Urinary bladder (tissue), 4 donors: Measurements from ENCODE around the gene JTB. TPM values are rescaled to one million over a fixed set of nuclear protein-coding genes. Genes with fewer than 3 reads are reported as not detected.
"Not testable (repeated sequence)": the region's sequence is repeated elsewhere in the genome, so short reads cannot be mapped to it uniquely, and the experiment has no call there.

ENCODE experiments used
- DNase-seq: peaks from one replicate; pipeline ENCODE4 v3.0.0-alpha.2; 2015; ENCODE audit errors: extremely low spot score
- H3K27ac ChIP-seq: one replicate; pipeline ENCODE4 v1.5.1; 2013; ENCODE audit warnings: low read depth, mild to moderate bottlenecking, moderate library complexity
- H3K36me3 ChIP-seq: one replicate; pipeline ENCODE4 v1.6.1; 2013; ENCODE audit warnings: mild to moderate bottlenecking, moderate library complexity; ENCODE audit not compliant: insufficient read depth
- H3K4me1 ChIP-seq: one replicate; pipeline ENCODE4 v1.6.1; 2013; ENCODE audit warnings: mild to moderate bottlenecking, moderate library complexity; ENCODE audit not compliant: insufficient read depth
- H3K4me3 ChIP-seq: one replicate; pipeline ENCODE4 v1.5.1; 2013; ENCODE audit warnings: low read depth, low read length
- WGBS: extraction: QIAGEN DNeasy Blood & Tissue Kit; methylation state at CpG from one replicate; pipeline ENCODE4 v1.1.7; 2013; 5-methylcytosine and 5-hydroxymethylcytosine counted together
- polyA plus RNA-seq: library from polyadenylated mRNA; stranded (reverse); fragments of 200-250 nt; gene quantifications from one replicate; pipeline ENCODE4 v1.2.3, GENCODE V29; 2013
- total RNA-seq: library from RNA; depleted of rRNA; stranded (reverse); fragments of >200 nt; gene quantifications from one replicate; pipeline ENCODE4 v1.2.3, GENCODE V29; 2014
- donor health status: healthy with polysubstance abuse.
- donor health status: healthy.

Gene JTB
- total RNA-seq: 99.5 TPM
- 148 TPM for polyA plus RNA-seq

DNA sequence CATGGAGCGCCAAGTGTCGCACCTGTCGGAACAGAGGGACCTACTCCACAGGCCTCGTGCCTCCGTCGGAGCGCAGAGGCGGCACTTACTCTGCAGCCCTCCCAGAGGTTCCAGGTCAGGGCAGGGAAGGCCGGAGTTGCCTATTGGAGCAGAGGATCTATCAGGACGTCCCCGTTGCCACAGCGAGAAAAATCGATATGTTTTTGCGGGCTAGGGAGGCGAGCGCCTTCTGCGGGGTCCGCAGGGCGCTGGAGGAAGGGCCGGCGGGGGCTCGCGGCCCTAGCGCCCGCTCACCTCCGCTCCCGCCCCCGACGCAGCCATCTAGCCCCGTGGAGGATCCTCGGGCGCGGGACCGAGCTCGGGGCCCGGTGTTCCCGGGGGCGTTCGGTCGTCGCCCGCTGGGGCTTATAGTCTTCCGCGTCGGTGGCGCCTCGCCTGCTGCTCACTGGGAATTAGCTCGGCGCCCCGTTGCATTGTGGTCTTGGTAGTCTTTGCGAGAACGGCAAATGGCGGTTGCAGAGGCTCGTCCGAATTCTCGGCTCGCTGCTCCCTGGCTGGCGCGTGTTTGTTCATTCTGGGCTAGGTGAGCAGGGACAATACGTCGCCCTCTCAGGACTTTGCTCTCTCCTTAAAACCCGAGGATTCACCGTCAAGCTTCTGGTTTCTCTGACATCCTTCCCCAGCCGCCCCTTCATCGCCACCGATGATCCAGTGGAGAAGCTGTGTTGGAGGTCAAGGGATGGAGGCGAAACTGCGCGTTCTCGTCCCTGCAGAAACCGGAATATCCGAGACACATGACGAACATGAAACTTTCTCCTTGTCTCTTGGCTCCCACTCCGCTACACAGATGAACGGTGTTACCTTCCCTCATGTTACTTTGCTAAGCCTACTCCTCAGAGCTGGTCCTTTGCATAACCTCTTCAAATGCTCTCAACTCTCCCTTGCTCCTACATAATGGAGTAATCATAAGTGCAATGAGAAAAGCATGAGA, at the start of gene JTB:
Gene JTB, minus strand, starts transcription at position 425 of the 991 bp plus-strand sequence. Its CDS starts 422 bp downstream, at position 3.
- DNase-seq: peak; percentile 86
- Histone ChIP-seq H3K27ac (peak within 1 kb of the TSS; percentile 80), H3K4me1 (no peaks in the 10 kb centered on the region), H3K36me3 (no peaks in the 10 kb centered on the region), H3K4me3 (peak within 1 kb of the TSS; percentile 90)
- WGBS: under 1% methylated on average over 75 of the region's 75 CpGs

DNA sequence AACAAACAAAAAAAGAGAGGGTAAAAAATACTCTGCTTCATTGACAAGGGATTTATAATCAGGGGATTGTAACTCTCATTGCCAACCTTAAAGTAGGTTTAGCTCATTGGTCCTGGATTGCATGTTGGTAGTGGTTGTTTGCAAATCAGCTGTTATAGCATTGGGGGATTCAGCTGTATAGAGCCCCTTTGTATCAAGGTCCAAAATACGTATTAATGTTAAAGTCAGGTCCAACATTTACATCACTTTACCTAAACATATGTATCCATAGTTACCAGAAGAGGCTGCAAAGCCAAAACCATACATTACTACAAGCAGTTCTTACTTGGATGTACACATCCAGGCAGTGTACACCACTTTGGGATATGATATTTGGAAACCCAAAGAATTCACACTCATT, 42.5 kb upstream of the JTB start:
- Histone ChIP-seq H3K27ac (no peak overlapping the region), H3K36me3 (no peaks in the 10 kb centered on the region), H3K4me3 (no peak overlapping the region), H3K4me1 (no peaks in the 10 kb centered on the region)
- 82% methylated on average over 1 of the region's 1 CpG for WGBS
- no peak for DNase-seq

DNA sequence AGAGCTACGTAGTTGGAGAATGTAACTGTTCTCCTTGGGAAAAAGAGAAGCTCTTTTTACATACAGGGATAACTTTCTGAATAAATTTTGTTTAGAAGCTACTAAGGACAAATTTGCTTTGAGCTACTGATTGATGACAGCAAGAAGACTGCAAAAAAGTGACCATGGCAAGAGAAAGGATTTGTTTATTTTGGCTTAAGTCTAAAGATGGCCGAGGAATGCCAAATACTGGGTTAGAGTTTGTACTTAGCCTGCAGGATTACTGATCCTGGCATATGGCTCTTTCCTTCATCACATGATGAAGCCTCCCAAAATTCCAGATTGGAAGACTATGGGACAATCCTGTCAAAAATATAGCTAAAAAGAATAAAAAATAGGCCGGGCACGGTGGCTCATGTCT, 41.8 kb upstream of the JTB start:
- DNase-seq: no peak
- WGBS: 69% methylated on average over 4 of the region's 4 CpGs
- Histone ChIP-seq H3K4me1 (no peaks in the 10 kb centered on the region), H3K27ac (no peak overlapping the region), H3K36me3 (no peaks in the 10 kb centered on the region), H3K4me3 (no peak overlapping the region)

DNA sequence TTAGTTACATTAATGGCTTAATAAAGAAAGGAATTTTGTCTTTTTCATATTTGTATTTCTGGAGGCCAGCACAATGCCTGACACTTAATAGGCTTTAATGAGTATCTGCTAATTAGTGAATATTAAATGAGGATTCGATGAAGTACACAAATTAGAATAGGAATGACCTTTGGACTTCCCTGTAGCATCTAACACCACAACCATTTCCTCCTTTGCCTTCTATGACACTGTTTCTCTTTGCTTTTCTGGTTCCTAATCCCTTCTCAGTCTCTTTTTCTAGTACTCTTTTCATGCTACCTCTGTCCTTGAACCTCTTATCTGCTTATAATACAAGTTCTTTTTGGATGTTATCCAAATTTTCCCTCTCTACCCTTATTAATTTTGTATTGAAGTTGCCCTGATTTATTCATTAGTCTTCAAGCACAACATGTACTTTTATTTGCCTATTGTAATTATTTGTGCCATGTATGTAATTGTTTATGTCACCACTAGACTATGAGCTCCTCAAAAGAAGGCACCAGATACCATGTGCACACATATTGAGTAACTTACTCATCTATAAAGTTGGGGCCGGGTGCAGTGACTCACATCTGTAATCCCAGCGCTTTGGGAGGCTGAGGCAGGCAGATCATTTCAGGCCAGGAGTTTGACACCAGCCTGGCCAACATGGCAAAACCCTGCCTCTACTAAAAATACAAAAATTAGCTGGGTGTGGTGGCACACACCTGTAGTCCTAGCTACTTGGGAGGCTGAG, 36.9 kb upstream of the JTB start:
- Histone ChIP-seq H3K27ac (no peak overlapping the region), H3K4me3 (no peak overlapping the region), H3K36me3 (no peaks in the 10 kb centered on the region), H3K4me1 (no peaks in the 10 kb centered on the region)
- WGBS: 77% methylated on average over 3 of the region's 3 CpGs
- no peak for DNase-seq

DNA sequence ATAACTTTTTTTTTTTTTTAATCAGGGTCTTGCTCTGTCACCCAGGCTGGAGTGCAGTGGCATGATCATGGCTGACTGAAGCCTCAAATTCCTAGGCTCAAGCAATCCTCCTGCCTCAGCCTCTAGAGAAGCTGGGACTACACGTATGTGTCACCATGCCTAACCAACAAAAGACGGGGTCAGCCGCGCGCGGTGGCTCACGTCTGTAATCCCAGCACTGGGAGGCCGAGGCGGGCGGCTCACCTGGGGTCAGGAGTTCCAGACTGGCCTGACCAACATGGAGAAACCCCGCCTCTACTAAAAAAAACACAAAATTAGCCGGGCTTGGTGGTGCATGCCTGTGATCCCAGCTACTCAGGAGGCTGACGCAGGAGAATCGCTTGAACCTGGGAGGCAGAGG, 35.1 kb upstream of the JTB start:
- not testable (repeated sequence) for H3K4me3 ChIP-seq, H3K27ac ChIP-seq, DNase-seq, H3K4me1 ChIP-seq, H3K36me3 ChIP-seq
- 94% methylated on average over 14 of the region's 14 CpGs for WGBS

DNA sequence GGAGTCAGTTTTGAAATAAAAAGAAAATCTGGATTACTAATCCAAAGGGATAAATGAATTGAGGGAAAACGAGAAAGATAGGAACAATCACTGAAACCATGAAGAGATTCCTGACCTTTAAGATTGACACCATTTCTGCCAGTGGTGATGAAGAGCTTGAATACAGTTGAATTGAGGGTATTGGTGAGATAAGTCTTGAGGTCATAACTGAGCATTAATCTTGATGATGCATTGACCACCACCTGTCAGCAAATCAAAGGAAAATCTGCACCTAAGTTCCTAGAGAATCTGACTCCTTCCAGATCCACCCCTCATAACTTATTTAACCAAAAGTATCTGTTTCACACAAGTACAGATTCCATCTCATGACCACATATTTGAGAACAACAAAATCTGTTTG, 34.7 kb upstream of the JTB start:
- DNase-seq: no peak
- 74% methylated on average over 1 of the region's 1 CpG for WGBS
- H3K4me1 ChIP-seq: no peaks in the 10 kb centered on the region
- H3K36me3 ChIP-seq: no peaks in the 10 kb centered on the region
- H3K4me3 ChIP-seq: no peak overlapping the region
- no peak overlapping the region for H3K27ac ChIP-seq

DNA sequence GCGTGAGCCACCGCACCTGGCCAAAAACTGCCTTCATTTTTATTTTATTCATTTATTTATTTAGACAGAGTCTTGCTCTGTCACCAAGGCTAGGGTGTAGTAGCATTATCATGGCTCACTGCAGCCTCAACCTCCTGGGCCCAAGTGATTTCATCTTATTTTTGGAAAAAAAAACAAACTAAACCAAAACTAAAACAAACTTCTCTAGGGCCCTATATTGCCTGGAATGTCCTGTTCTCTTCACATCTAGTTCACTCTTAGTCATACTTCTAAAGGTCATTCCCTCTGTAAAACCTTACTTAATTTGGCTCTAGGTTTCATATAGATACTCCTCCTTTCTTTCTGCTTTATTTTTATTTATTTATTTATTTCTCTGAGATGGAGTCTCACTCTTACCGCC, 28.7 kb upstream of the JTB start:
- H3K4me1 ChIP-seq: no peaks in the 10 kb centered on the region
- H3K27ac ChIP-seq: no peak overlapping the region
- DNase-seq: no peak
- H3K4me3 ChIP-seq: no peak overlapping the region
- no peaks in the 10 kb centered on the region for H3K36me3 ChIP-seq
- WGBS: 94% methylated on average over 3 of the region's 3 CpGs

DNA sequence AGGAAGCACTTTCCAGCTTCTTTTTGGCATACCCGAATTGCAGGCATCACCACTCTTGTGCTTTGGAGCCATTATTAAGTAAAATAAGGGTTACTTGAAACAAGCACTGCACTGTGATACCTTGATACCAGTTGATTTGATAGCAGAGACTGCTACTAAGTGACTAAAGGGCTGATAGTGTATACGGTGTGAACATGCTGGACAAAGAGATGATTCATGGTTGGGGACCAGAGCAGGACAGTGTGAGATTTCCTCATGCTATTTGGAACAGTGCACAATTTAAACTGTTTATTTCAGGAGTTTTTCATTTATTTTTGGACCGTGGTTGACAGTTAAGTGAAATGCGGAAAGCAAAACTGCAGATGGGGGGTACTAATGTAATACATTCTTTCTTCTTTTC, 22.9 kb upstream of the JTB start:
- H3K36me3 ChIP-seq: peaks cover 2% of the 10 kb centered on the region
- no peak for DNase-seq
- no peaks in the 10 kb centered on the region for H3K4me1 ChIP-seq
- WGBS: 74% methylated on average over 4 of the region's 4 CpGs
- H3K27ac ChIP-seq: no peak overlapping the region
- H3K4me3 ChIP-seq: no peak overlapping the region

DNA sequence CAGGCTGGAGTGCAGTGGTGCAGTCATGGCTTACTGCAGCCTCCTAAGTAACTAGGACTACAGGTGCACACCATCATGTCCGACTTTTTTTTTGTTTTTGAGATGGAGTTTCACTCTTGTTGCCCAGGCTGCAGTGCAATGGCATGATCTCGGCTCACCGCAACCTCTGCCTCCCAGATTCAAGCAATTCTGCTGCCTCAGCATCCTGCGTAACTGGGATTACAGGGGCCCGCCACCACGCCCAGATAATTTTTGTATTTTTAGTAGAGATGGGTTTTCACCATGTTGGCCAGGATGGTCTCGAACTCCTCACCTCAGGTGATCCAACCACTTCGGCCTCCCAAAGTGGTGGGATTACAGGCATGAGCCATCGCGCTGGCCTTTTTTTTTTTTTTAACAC, 19.4 kb upstream of the JTB start:
- not testable (repeated sequence) for DNase-seq, H3K36me3 ChIP-seq, H3K4me1 ChIP-seq, H3K4me3 ChIP-seq, H3K27ac ChIP-seq
- 96% methylated on average over 10 of the region's 10 CpGs for WGBS

DNA sequence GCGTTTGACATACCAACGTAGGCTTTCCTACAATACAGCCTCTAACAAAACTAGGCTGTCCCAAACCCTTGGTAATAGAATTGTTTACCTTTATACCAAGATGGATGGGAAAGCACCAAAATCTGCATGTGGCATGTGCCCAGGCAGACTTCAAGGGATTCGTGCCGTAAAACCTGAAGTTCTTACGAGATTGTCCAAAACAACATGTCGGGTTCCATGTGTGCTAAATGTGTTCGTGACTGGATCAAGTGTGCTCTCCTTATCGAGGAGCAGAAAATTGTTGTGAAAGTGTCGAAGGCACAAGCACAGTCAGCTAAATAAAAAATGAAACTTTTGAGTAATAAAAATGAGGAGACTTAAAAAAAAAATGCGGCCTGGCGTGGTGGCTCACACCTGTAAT, 18.2 kb upstream of the JTB start:
- Histone ChIP-seq H3K4me3 (no peak overlapping the region), H3K27ac (no peak overlapping the region), H3K4me1 (peaks cover 2% of the 10 kb centered on the region), H3K36me3 (peaks cover 4% of the 10 kb centered on the region)
- DNase-seq: no peak
- WGBS: 79% methylated on average over 11 of the region's 11 CpGs

DNA sequence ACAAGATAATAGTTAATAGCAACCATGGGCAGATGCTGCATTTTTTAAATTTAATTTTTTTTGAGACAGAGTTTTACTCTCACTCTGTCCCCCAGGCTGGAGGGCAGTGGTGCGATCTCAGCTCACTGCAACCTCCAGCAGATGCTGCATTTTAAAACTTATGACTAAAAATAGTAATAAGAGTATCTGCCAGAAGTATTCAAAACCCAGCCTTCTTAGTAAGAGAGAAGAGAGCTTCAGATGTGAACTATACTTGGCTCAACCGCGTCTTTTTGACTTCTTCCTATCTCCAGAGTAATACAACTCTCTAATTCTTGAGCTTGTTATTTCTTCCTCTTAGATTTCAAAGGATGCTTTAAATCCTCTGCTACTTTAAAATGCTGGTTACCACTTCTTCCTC, 17.7 kb upstream of the JTB start:
- Histone ChIP-seq H3K4me1 (peaks cover 2% of the 10 kb centered on the region), H3K36me3 (peaks cover 4% of the 10 kb centered on the region), H3K27ac (no peak overlapping the region), H3K4me3 (no peak overlapping the region)
- DNase-seq: no peak
- 43% methylated on average over 3 of the region's 3 CpGs for WGBS

DNA sequence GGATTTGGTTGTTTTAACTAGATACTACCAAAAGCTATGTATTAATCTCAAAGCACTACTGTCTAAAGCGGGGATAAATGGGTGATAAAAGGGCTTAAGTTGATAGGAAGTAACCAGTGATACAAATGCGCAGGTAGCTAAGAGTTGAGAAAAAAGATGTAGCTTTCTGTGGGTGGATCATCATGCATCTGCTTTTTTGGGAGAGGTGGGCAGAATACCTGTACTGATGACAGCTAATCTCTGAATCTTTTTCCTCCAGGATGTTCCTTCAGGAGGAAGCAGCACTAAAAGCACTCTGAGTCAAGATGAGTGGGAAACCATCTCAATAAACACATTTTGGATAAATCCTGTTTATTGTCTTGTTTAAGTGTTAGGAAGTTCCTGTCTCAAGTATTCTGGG, 14.3 kb upstream of the JTB start:
- H3K4me3 ChIP-seq: peak overlapping the region; percentile 84
- H3K36me3 ChIP-seq: peaks cover 4% of the 10 kb centered on the region
- peaks cover 2% of the 10 kb centered on the region for H3K4me1 ChIP-seq
- 91% methylated on average over 2 of the region's 2 CpGs for WGBS
- H3K27ac ChIP-seq: peak overlapping the region; percentile 23
- no peak for DNase-seq

DNA sequence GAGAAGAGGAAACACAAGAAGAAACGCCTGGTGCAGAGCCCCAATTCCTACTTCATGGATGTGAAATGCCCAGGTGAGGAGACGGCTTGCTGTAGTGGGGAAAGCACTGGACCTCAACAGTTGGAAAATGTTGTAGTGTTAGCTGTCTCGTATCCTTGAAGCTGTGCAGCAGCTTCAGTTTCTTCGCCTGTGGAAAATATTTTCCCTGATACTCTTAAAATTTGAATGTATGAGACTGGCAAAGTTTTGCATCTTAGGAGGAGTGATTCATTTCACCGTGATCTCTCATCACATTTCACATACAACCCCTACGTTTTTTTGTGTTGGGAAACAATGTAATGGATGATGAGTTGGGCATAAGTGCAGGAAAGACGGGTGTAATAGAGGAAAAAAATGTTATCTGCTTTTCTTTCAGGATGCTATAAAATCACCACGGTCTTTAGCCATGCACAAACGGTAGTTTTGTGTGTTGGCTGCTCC, 13.7 kb upstream of the JTB start:
- Histone ChIP-seq H3K27ac (peak overlapping the region; percentile 97), H3K36me3 (peaks cover 4% of the 10 kb centered on the region), H3K4me3 (peak overlapping the region; percentile 84), H3K4me1 (peaks cover 2% of the 10 kb centered on the region)
- DNase-seq: no peak
- WGBS: 8% methylated on average over 9 of the region's 9 CpGs
